ENCODE results near the gene CLDN24. TPM values are rescaled to one million over a fixed set of nuclear protein-coding genes. Genes with fewer than 3 reads are reported as not detected.

Gene CLDN24
- total RNA-seq, 1 experiment from 2014 or later, result not detected

DNA sequence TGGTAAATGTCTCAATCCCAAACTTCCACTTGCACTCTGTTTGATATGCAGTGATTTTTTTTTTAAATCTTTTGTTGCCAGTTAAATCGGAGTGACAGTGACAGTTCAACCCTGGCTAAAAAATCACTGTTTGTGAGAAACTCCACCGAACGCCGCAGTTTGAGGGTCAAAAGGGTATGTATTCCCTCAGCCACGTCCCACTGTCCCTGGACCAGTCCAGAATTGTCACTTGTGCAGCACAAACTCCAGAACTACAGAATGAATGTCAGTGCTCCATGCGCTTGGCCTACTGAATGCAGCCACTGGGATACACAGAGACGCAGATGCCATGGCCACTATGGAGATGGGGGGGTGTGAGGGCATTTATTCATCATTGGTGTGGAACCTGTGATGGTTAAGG, 36.3 kb downstream of the CLDN24 start:
- Histone ChIP-seq H4K8ac (replicated peaks; ENCODE audit: insufficient read length, low read depth, low read length) (no peak overlapping the region), H3K14ac (ENCODE audit: insufficient read depth, low read length) (no peak overlapping the region), H3K4me2 (ENCODE audit: insufficient read depth, insufficient read length, low read length) (no peak overlapping the region), H2AFZ (ENCODE audit: low read length) (no peak overlapping the region), H2BK20ac (ENCODE audit: low read depth, low read length, poor library complexity, severe bottlenecking) (no peak overlapping the region), H3K4me1 (ENCODE audit: insufficient read depth, low read length) (no peaks in the 10 kb centered on the region), H3T11ph (ENCODE audit: low read length) (no peak overlapping the region), H3K56ac (ENCODE audit: insufficient read length, low read depth, low read length) (no peak overlapping the region), H3K27me3 (ENCODE audit: insufficient read depth, low read length) (no peaks in the 10 kb centered on the region), H4K91ac (ENCODE audit: insufficient read length, low read depth, low read length) (no peak overlapping the region), H3K9ac (ENCODE audit: extremely low read depth, insufficient read length, low read length) (no peak overlapping the region), H3K4ac (ENCODE audit: low read depth, low read length) (no peak overlapping the region), H2BK15ac (ENCODE audit: low read depth, low read length) (no peak overlapping the region), H4K5ac (ENCODE audit: insufficient read length, low read depth, low read length) (no peak overlapping the region), H3K23me2 (ENCODE audit: insufficient read length, low read depth, low read length, poor library complexity, severe bottlenecking) (no peaks in the 10 kb centered on the region), H3K9me3 (ENCODE audit: control insufficient read depth, low read depth, low read length) (no peaks in the 10 kb centered on the region), H3K23ac (ENCODE audit: insufficient read length, low read depth, low read length) (no peak overlapping the region), H3K27ac (ENCODE audit: insufficient read length, low read depth, low read length) (no peak overlapping the region), H3K79me1 (ENCODE audit: insufficient read depth, low read depth, low read length, poor library complexity, severe bottlenecking) (no peaks in the 10 kb centered on the region), H2AK5ac (ENCODE audit: insufficient read length, low read length) (no peak overlapping the region), H4K20me1 (ENCODE audit: control insufficient read depth, insufficient read depth, insufficient read length) (no peaks in the 10 kb centered on the region), H2BK5ac (ENCODE audit: insufficient read length, low read length) (no peak overlapping the region), H2BK12ac (ENCODE audit: insufficient read length, low read depth, low read length) (no peak overlapping the region), H3K79me2 (ENCODE audit: insufficient read depth, low read length) (no peaks in the 10 kb centered on the region), H2BK120ac (ENCODE audit: low read depth, low read length, poor library complexity, severe bottlenecking) (no peak overlapping the region), H3K18ac (ENCODE audit: insufficient read length, low read depth, low read length) (no peak overlapping the region)
- no peak for TF ChIP-seq CTCF (conservative IDR thresholded peaks at IDR 0.05)
- Mint-ChIP-seq H3K9me3 (no peaks in the 10 kb centered on the region), H3K4me3 (no peak overlapping the region), H3K27me3 (ENCODE audit: low read depth) (no peaks in the 10 kb centered on the region; the same call in 1 of the 2 replicates), H3K4me1 (peaks cover under 1 to 2% of the 10 kb centered on the region in 2 experiments; a peak in 3 of 4 replicates), H3K36me3 (ENCODE audit: insufficient read depth in 1 of 3, low read depth in 3 of 3) (peaks cover 56 to 82% (median 78%) of the 10 kb centered on the region in 3 experiments), H3K27ac (peak overlapping the region in 1 of 3 experiments; percentile 23; a peak in 1 of 7 replicates)
- DNase-seq, result no peak
- WGBS (ENCODE audit: extremely low coverage, insufficient read length, low lambda C conversion rate), result no CpG with 5 or more reads among the region's 7 CpGs
